ENCODE measurements around the gene KATNAL1.

DNA sequence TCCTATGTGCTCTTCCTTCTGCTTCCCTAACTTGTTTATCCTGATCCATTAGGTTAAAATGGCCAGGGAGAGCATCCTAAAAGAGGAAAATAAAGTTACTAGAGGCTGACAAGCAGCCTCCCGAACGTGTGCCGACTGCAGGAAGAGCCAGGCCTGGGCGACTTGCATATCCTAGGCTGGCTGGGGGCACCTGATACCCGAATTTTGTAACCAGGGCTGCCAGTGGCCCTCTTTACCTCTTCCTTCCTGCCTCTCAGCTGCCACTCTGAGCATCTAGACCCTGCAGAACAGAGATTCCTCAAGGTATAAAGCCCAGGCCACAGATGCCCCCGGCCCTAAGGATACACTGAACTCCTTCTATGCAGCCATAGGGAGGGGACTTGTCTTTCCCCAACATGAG lies 48.5 kb upstream of the KATNAL1 start:
- TF ChIP-seq, protein P1, sequence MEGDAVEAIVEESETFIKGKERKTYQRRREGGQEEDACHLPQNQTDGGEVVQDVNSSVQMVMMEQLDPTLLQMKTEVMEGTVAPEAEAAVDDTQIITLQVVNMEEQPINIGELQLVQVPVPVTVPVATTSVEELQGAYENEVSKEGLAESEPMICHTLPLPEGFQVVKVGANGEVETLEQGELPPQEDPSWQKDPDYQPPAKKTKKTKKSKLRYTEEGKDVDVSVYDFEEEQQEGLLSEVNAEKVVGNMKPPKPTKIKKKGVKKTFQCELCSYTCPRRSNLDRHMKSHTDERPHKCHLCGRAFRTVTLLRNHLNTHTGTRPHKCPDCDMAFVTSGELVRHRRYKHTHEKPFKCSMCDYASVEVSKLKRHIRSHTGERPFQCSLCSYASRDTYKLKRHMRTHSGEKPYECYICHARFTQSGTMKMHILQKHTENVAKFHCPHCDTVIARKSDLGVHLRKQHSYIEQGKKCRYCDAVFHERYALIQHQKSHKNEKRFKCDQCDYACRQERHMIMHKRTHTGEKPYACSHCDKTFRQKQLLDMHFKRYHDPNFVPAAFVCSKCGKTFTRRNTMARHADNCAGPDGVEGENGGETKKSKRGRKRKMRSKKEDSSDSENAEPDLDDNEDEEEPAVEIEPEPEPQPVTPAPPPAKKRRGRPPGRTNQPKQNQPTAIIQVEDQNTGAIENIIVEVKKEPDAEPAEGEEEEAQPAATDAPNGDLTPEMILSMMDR (optimal IDR thresholded peaks at IDR 0.05 in 1 of 3, IDR thresholded peaks at IDR 0.05 in 1 of 3, conservative IDR thresholded peaks at IDR 0.05 in 1 of 3; ENCODE audit: extremely low read depth in 1 of 3, insufficient read depth in 2 of 3, low read length in 3 of 3): no peak
- no peak for TF ChIP-seq EZH2 (IDR thresholded peaks at IDR 0.05; ENCODE audit: low read length)
